Transverse colon (tissue), 4 donors: ENCODE results near the gene ITGA11. TPM values are rescaled to one million over a fixed set of nuclear protein-coding genes. Genes with fewer than 3 reads are reported as not detected.

Source experiments
- DNase-seq: peaks from one replicate; pipeline ENCODE4 v3.0.0-alpha.2; 2019
- H3K27ac ChIP-seq, 4 donors: fragments of 200-600 bp; sonication (generic); 2 replicates each; pipeline ENCODE4 v1.5.1; 2016 to 2018; ENCODE audit warnings: inconsistent platforms in 4 of 4
- H3K27me3 ChIP-seq: fragments of 200-600 bp; sonication (generic); 2 replicates; pipeline ENCODE4 v1.5.1; 2017; ENCODE audit warnings: inconsistent platforms
- H3K36me3 ChIP-seq, 4 donors: fragments of 200-600 bp; sonication (generic); 2 replicates each; pipeline ENCODE4 v1.5.1; 2017 to 2019; ENCODE audit warnings: inconsistent platforms in 4 of 4
- H3K4me1 ChIP-seq, 4 donors: fragments of 200-600 bp; sonication (generic); 2 replicates each; pipeline ENCODE4 v1.5.1; 2017 to 2020; ENCODE audit warnings: inconsistent platforms in 4 of 4
- H3K4me3 ChIP-seq, 4 donors: fragments of 200-600 bp; sonication (generic); 1 replicate in 1 of 4; 2 replicates in 3 of 4; pipeline versions ENCODE4 v1.5.1 to v1.6.1; 2017 to 2019; ENCODE audit warnings: inconsistent platforms in 4 of 4
- H3K9me3 ChIP-seq, 2 donors: fragments of 200-600 bp; sonication (generic); 2 replicates each; pipeline ENCODE4 v1.5.1; 2017 to 2019; ENCODE audit warnings: inconsistent platforms in 2 of 2
- EP300 ChIP-seq: sonication (generic); formaldehyde crosslinking; IDR thresholded peaks from one replicate; pipeline ENCODE4 v1.6.1; 2017; ENCODE audit warnings: antibody characterized with exemption, low read depth
- POLR2A ChIP-seq: fragments of 450-650 bp; IDR thresholded peaks from one replicate; pipeline ENCODE4 v1.6.1; 2016; ENCODE audit warnings: antibody characterized with exemption, mild to moderate bottlenecking, moderate library complexity
- POLR2AphosphoS5 ChIP-seq, 3 donors: sonication (generic); formaldehyde crosslinking; IDR thresholded peaks; one replicate each; pipeline ENCODE4 v1.6.1; 2016; ENCODE audit warnings: antibody characterized with exemption in 3 of 3
- WGBS, 2 donors: methylation state at CpG; one replicate each; pipeline ENCODE4 v1.1.5; 2018; ENCODE audit warnings: low coverage in 1 of 2; 5-methylcytosine and 5-hydroxymethylcytosine counted together
- in situ Hi-C, 4 donors: fragments of 200-750 bp; cut with MboI; loops; one replicate each; pipeline versions ENCODE4 v1.15.0 to v1.15.1; 2017; ENCODE audit warnings: low sequenced_read_pairs in 3 of 4, low pct_ligation_motif_present in 1 of 4, low pct_unique_long_range_greater_than_20kb in 1 of 4
- intact Hi-C: fragments of 100-400 bp; cut with DNase I; formaldehyde crosslinking; loops from one replicate; pipeline ENCODE4 v1.15.1; 2023; ENCODE audit warnings: low total_unique reads
- total RNA-seq, 4 donors: library from RNA; depleted of rRNA; stranded (reverse); fragments of >200 nt; gene quantifications; one replicate each; pipeline ENCODE4 v1.1.0, GENCODE V29; 2016
- TF ChIP-seq, protein P1 (sequence below), 5 experiments: fragments of 200-600 bp in 3 of 5; fragments of 450-650 bp in 2 of 5; sonication (generic) in 3 of 5; IDR thresholded peaks; 1 replicate in 2 of 5; 2 replicates in 3 of 5; pipeline ENCODE4 v1.5.1; 2016 to 2017; ENCODE audit warnings: antibody characterized with exemption in 5 of 5, inconsistent platforms in 3 of 5, mild to moderate bottlenecking in 2 of 5, moderate library complexity in 1 of 5

ITGA11 gene
- total RNA-seq, 4 donors from 2014 or later, result 0.37 to 3.2 (median 1.1) TPM

DNA sequence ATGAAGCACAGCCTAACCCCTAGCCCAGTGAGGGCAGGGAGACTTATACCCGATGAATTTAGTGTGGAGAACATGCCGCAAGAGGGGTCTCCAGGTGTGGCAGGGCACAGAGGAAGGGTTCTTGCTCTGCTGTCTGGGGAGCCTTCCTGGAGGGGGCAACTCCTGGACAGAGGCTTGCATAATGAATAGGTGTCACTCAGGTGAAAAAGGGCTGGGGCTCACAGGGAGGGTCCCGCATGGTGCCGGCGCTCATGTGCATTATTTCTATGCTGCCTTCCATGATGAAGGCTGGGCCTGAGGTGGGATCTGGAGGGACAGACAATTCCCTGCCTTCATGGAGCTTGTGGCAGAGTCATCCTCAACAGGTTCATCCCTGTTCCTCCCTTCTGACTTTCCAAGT is 51.5 kb downstream of the ITGA11 start:
- Histone ChIP-seq H3K4me3 (no peak overlapping the region), H3K27me3 (no peaks in the 10 kb centered on the region), H3K4me1 (no peaks in the 10 kb centered on the region), H3K27ac (no peak overlapping the region), H3K36me3 (no peaks in the 10 kb centered on the region), H3K9me3 (no peaks in the 10 kb centered on the region)
- TF ChIP-seq POLR2AphosphoS5 (IDR thresholded peaks at IDR 0.05) (no peak), EP300 (no peak), POLR2A (no peak)
- TF ChIP-seq, protein P1, sequence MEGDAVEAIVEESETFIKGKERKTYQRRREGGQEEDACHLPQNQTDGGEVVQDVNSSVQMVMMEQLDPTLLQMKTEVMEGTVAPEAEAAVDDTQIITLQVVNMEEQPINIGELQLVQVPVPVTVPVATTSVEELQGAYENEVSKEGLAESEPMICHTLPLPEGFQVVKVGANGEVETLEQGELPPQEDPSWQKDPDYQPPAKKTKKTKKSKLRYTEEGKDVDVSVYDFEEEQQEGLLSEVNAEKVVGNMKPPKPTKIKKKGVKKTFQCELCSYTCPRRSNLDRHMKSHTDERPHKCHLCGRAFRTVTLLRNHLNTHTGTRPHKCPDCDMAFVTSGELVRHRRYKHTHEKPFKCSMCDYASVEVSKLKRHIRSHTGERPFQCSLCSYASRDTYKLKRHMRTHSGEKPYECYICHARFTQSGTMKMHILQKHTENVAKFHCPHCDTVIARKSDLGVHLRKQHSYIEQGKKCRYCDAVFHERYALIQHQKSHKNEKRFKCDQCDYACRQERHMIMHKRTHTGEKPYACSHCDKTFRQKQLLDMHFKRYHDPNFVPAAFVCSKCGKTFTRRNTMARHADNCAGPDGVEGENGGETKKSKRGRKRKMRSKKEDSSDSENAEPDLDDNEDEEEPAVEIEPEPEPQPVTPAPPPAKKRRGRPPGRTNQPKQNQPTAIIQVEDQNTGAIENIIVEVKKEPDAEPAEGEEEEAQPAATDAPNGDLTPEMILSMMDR (IDR thresholded peaks at IDR 0.05), result no peak
- WGBS, 2 donors, result 96% methylated on average over 5 of the region's 5 CpGs; no CpG with 5 or more reads in 1 of the 2 donors
- intact Hi-C loops, result loop anchor here (5.0 kb wide), 1 partner anchor 73 kb away; no protein-coding TSS in a partner anchor
- in situ Hi-C loops, result loop anchor here in 2 of 4 donors (10.0 to 25.0 kb wide), 2 partner anchors 76 to 143 kb away; partner anchors contain the start of gene CLN6 (in 1 of the 2)
- DNase-seq, result no peak

DNA sequence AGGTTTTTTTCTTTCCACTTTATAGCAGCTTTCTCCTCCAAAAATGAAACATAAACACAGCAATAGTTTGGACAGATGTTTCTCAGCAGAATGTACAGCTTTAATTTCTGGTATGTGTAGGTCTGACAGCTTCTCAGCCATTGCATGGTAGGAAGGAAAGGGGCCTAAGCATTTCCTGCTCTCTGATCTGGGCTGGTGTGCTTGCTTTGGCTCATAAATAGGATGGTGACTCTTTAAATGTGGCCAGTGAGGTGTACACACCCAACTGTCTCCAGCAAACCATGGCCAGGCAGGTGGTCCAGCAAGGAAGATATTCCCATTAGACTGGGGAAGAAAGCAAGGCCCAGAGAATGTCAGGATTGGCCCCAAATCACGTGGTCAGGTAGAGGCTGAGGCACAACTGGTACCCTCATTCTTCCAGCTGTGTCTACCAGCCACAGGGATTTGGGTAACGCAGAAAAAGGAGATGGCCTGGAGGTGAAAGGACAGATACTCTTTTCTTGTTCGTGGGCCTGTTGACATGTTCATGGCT is 52.1 kb downstream of the ITGA11 start:
- H3K27ac ChIP-seq, result no peak overlapping the region
- in situ Hi-C loops (loop anchor here in 2 of 4 donors (10.0 to 25.0 kb wide), 2 partner anchors 75 to 143 kb away; partner anchors contain the start of gene CLN6 (in 1 of the 2)), intact Hi-C loops (loop anchor here (5.0 kb wide), 1 partner anchor 73 kb away; no protein-coding TSS in a partner anchor)
- H3K9me3 ChIP-seq, result no peaks in the 10 kb centered on the region
- TF ChIP-seq, protein P1 (IDR thresholded peaks at IDR 0.05), result no peak
- TF ChIP-seq POLR2AphosphoS5 (IDR thresholded peaks at IDR 0.05) (no peak), EP300 (no peak), POLR2A (no peak)
- no peak for DNase-seq
- no peaks in the 10 kb centered on the region for H3K36me3 ChIP-seq
- WGBS, 2 donors, result 64% methylated on average over 3 of the region's 3 CpGs; no CpG with 5 or more reads in 1 of the 2 donors
- no peaks in the 10 kb centered on the region for H3K4me1 ChIP-seq
- H3K27me3 ChIP-seq, result no peaks in the 10 kb centered on the region
- no peak overlapping the region for H3K4me3 ChIP-seq

DNA sequence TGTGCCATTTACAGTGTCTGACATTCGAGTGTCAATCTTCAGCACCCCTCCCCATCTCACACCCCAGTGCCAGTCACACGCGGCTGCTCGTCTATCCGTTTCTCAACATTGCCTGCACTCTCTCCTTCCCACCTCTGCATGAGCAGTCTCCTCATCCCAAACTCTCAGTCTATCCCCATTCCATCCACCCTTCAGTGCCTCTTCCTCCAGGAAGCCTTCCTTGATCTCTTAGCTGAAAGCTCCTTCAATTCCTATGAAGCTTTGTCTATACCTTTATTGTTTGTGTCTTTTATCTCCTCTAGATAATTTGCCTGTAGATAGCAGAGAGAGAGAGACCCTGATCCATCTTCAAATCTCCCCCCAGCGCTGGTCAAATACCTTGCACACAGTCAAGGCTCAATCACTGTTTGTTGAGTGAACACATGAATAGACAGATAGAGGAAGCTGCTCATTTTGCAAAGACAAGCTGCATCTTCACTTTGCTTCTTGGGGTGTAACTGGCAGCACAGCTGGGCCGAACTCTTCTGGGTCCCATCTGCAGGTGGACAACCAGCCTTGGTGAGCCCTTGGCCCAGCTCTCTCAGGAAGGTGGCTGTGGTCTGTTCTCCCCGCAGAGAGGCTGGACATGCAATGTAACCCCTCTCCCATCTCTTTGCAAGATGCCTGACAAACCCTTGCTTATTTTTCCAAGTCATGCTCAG is 52.8 kb downstream of the ITGA11 start:
- Histone ChIP-seq H3K4me3 (no peak overlapping the region), H3K36me3 (no peaks in the 10 kb centered on the region), H3K4me1 (no peaks in the 10 kb centered on the region), H3K9me3 (no peaks in the 10 kb centered on the region), H3K27ac (no peak overlapping the region), H3K27me3 (no peaks in the 10 kb centered on the region)
- 85 to 92% methylated on average over 5 to 8 of the region's 8 CpGs for WGBS, 2 donors
- TF ChIP-seq POLR2AphosphoS5 (IDR thresholded peaks at IDR 0.05) (no peak), POLR2A (no peak), EP300 (no peak)
- TF ChIP-seq, protein P1 (IDR thresholded peaks at IDR 0.05), result no peak
- in situ Hi-C loops, result loop anchor here in 1 of 4 donors (25.0 kb wide), 1 partner anchor 142 kb away; the partner anchor contains the start of gene CLN6
- no peak for DNase-seq
- intact Hi-C loops, result no loop called here

DNA sequence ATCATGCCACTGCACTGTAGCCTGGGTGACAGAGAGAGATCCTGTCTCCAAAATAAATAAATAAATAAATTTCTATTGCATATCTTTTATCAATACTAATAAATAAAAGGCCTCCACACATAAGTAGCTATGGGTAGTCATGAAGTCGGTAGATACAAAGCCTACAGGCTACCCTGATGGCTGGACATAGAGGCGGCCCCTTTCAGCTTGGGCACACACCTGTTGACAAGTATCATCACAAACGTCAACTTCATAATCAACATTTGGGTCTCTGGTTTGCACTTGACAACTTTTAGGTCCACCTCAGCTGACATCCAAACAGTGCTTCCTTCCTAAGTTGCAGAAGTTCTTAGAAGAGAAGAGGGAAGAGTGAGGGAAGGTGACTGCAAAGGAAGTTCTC is 53.4 kb downstream of the ITGA11 start:
- H3K27ac ChIP-seq, result no peak overlapping the region
- intact Hi-C loops, result no loop called here
- H3K9me3 ChIP-seq, result no peaks in the 10 kb centered on the region
- no peaks in the 10 kb centered on the region for H3K4me1 ChIP-seq
- no peak for DNase-seq
- no peak overlapping the region for H3K4me3 ChIP-seq
- H3K36me3 ChIP-seq, result no peaks in the 10 kb centered on the region
- no peaks in the 10 kb centered on the region for H3K27me3 ChIP-seq
- in situ Hi-C loops, result loop anchor here in 1 of 4 donors (25.0 kb wide), 1 partner anchor 141 kb away; the partner anchor contains the start of gene CLN6
- TF ChIP-seq POLR2AphosphoS5 (IDR thresholded peaks at IDR 0.05) (no peak), POLR2A (no peak), EP300 (no peak)
- TF ChIP-seq, protein P1 (IDR thresholded peaks at IDR 0.05), result no peak
- 91% methylated on average over 3 of the region's 3 CpGs; no CpG with 5 or more reads in 1 of the 2 donors for WGBS, 2 donors
